ENCODE data around the gene STK16. TPM values are rescaled to one million over a fixed set of nuclear protein-coding genes. Genes with fewer than 3 reads are reported as not detected.

STK16 gene
- total RNA-seq, 1 donor from 2014 or later = 50.8 TPM

GRCh38 chr2:219204425-219205164 is 40.7 kb upstream of the STK16 start:
- no peaks in the 10 kb centered on the region for H3K27me3 ChIP-seq (ENCODE audit: control insufficient read depth, insufficient read depth, low read length)
- FAIRE-seq = no peak

DNA sequence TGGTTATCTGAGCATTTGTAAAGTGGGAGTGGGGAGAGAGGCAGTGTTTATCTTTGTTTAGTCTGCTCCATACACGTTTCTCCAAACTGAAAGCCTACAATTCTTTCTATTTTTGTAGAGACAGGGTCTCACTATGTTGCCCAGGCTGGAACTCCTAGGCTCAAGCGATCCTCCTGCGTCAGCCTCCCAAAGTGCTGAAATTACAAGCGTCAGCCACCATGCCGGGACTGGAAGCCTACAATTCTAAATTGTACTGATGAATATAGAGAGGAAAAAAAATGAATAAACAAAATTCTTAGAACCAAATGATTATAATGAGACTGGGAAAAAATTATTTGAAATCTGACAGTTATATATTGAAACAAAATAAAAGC is 40.1 kb upstream of the STK16 start:
- no peak overlapping the region for H3K4me3 ChIP-seq (ENCODE audit: low read depth, low read length)
- no peaks in the 10 kb centered on the region for H3K27me3 ChIP-seq (ENCODE audit: control insufficient read depth, insufficient read depth, low read length)
- FAIRE-seq = no peak
- peaks cover 9% of the 10 kb centered on the region for H3K36me3 ChIP-seq (ENCODE audit: control insufficient read depth, insufficient read depth, low read length)
- TF ChIP-seq, protein P1, sequence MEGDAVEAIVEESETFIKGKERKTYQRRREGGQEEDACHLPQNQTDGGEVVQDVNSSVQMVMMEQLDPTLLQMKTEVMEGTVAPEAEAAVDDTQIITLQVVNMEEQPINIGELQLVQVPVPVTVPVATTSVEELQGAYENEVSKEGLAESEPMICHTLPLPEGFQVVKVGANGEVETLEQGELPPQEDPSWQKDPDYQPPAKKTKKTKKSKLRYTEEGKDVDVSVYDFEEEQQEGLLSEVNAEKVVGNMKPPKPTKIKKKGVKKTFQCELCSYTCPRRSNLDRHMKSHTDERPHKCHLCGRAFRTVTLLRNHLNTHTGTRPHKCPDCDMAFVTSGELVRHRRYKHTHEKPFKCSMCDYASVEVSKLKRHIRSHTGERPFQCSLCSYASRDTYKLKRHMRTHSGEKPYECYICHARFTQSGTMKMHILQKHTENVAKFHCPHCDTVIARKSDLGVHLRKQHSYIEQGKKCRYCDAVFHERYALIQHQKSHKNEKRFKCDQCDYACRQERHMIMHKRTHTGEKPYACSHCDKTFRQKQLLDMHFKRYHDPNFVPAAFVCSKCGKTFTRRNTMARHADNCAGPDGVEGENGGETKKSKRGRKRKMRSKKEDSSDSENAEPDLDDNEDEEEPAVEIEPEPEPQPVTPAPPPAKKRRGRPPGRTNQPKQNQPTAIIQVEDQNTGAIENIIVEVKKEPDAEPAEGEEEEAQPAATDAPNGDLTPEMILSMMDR (IDR thresholded peaks at IDR 0.05; ENCODE audit: insufficient read depth, low read length, severe bottlenecking) = no peak
- no peak for DNase-seq (ENCODE audit: low read depth)

More at GRCh38 chr2:219204425-219205164, 40.7 kb upstream of the STK16 start:
- H3K4me3 ChIP-seq (ENCODE audit: low read depth, low read length) = no peak overlapping the region
- peaks cover 6% of the 10 kb centered on the region for H3K36me3 ChIP-seq (ENCODE audit: control insufficient read depth, insufficient read depth, low read length)
- TF ChIP-seq, protein P1 (IDR thresholded peaks at IDR 0.05; ENCODE audit: insufficient read depth, low read length, severe bottlenecking) = no peak
- no peak for DNase-seq (ENCODE audit: low read depth)

DNA sequence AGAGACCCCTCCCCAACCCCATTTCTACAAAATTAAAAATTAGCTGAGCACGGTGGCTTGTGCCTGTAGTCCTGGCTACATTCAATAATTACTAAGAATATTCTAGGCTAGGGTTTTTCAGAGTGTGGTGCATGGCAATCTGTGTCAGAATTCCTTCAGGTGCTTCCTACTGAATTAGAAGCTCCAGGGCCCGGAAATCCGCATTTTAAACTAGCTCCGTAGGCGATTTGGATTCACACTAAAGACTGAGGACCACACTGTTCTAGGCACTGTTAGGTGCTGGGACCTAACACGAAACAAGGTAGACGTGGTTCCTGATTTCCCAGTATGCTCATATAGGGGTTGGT is 39.3 kb upstream of the STK16 start:
- Histone ChIP-seq H3K4me3 (ENCODE audit: low read depth, low read length) (peak overlapping the region; percentile 80), H3K27me3 (ENCODE audit: control insufficient read depth, insufficient read depth, low read length) (no peaks in the 10 kb centered on the region), H3K36me3 (ENCODE audit: control insufficient read depth, insufficient read depth, low read length) (peaks cover 13% of the 10 kb centered on the region)
- TF ChIP-seq, protein P1 (IDR thresholded peaks at IDR 0.05; ENCODE audit: insufficient read depth, low read length, severe bottlenecking) = no peak
- no peak for DNase-seq (ENCODE audit: low read depth)
- FAIRE-seq = no peak

DNA sequence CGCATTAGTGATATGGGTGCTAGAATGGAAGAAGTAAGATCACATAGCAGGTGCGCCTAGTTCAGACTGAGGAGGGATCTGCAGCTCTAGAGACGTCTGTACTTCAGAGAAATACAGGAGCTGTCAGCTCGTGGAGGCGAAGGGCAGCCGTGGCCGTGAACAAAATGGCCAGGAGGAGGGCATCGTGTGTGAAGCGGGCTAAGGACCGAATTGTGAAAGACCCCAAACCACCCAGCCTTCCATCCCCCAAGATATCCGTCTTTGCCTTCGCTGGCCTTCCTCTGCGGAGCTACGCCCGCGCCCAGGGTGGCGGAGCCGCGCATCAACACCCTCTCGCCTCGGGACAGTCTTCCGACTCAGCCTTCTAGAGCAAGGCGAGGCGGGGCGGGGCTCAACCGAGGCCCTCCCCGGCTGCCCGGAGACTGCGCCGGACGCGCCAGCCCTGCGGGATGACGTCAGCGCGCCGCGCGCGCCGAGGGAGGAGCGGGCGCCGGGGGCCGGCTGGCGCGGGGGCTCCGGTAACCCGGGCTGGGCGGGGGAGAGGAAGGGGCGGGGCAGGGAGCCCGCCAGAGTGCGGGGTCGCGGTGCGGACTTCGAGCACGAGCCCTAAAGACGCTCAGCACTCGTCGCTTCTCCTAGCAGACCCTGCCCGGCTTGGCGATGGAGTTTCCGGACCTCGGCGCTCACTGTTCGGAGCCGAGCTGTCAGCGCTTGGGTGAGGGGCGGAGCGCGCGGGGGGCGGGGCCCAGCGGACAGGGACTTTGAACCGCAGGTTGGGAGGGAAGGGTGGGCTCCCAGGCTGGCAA is 38.7 kb upstream of the STK16 start, which contains the start of gene ZFAND2B:
ZFAND2B (plus strand) TSS at position 455 of the 806 bp plus-strand sequence; CDS start at position 661, 206 bp downstream.
- TF ChIP-seq, protein P1 (IDR thresholded peaks at IDR 0.05; ENCODE audit: insufficient read depth, low read length, severe bottlenecking) = peak; percentile 2
- no peaks in the 10 kb centered on the region for H3K27me3 ChIP-seq (ENCODE audit: control insufficient read depth, insufficient read depth, low read length)
- peak within 1 kb of the TSS; percentile 80 for H3K4me3 ChIP-seq (ENCODE audit: low read depth, low read length)
- FAIRE-seq (no peak), DNase-seq (ENCODE audit: low read depth) (peak; percentile 81)
- H3K36me3 ChIP-seq (ENCODE audit: control insufficient read depth, insufficient read depth, low read length) = peaks cover 16% of the 10 kb centered on the region

- Histone ChIP-seq H3K4me3 (ENCODE audit: low read depth, low read length) (peak overlapping the region; percentile 80), H3K36me3 (ENCODE audit: control insufficient read depth, insufficient read depth, low read length) (peaks cover 18% of the 10 kb centered on the region), H3K27me3 (ENCODE audit: control insufficient read depth, insufficient read depth, low read length) (no peaks in the 10 kb centered on the region)
- FAIRE-seq (no peak), DNase-seq (ENCODE audit: low read depth) (no peak)
- TF ChIP-seq, protein P1 (IDR thresholded peaks at IDR 0.05; ENCODE audit: insufficient read depth, low read length, severe bottlenecking) = no peak
These were observed 38.0 kb upstream of the STK16 start for GRCh38 chr2:219207134-219207883.
